Duodenal mucosa (tissue), 2 donors: ENCODE results near the gene PLK4.

ENCODE experiments used
- H3K27ac ChIP-seq: one replicate; pipeline ENCODE4 v1.7.0; 2013; ENCODE audit warnings: low read depth, low read length
- H3K27me3 ChIP-seq, 2 donors: one replicate each; pipeline ENCODE4 v1.7.0; 2013; ENCODE audit warnings: low read length in 2 of 2, control low read depth in 1 of 2; ENCODE audit not compliant: insufficient read depth in 2 of 2, control insufficient read depth in 1 of 2
- H3K36me3 ChIP-seq, 2 donors: one replicate each; pipeline ENCODE4 v1.7.0; 2013; ENCODE audit warnings: low read length in 2 of 2, control low read depth in 1 of 2; ENCODE audit not compliant: insufficient read depth in 2 of 2, control insufficient read depth in 1 of 2
- H3K4me1 ChIP-seq, 2 donors: one replicate each; pipeline ENCODE4 v1.7.0; 2013; ENCODE audit warnings: low read length in 2 of 2, control low read depth in 1 of 2; ENCODE audit not compliant: insufficient read depth in 2 of 2, control insufficient read depth in 1 of 2
- H3K4me3 ChIP-seq, 2 donors: one replicate each; pipeline ENCODE4 v1.7.0; 2013; ENCODE audit warnings: low read length in 2 of 2, low read depth in 1 of 2
- H3K9ac ChIP-seq, 2 donors: one replicate each; pipeline ENCODE4 v1.7.0; 2013; ENCODE audit warnings: low read length in 2 of 2, low read depth in 1 of 2
- H3K9me3 ChIP-seq, 2 donors: one replicate each; pipeline ENCODE4 v1.7.0; 2013; ENCODE audit warnings: low read length in 2 of 2, control low read depth in 1 of 2; ENCODE audit not compliant: control insufficient read depth in 1 of 2

The PLK4 gene

DNA sequence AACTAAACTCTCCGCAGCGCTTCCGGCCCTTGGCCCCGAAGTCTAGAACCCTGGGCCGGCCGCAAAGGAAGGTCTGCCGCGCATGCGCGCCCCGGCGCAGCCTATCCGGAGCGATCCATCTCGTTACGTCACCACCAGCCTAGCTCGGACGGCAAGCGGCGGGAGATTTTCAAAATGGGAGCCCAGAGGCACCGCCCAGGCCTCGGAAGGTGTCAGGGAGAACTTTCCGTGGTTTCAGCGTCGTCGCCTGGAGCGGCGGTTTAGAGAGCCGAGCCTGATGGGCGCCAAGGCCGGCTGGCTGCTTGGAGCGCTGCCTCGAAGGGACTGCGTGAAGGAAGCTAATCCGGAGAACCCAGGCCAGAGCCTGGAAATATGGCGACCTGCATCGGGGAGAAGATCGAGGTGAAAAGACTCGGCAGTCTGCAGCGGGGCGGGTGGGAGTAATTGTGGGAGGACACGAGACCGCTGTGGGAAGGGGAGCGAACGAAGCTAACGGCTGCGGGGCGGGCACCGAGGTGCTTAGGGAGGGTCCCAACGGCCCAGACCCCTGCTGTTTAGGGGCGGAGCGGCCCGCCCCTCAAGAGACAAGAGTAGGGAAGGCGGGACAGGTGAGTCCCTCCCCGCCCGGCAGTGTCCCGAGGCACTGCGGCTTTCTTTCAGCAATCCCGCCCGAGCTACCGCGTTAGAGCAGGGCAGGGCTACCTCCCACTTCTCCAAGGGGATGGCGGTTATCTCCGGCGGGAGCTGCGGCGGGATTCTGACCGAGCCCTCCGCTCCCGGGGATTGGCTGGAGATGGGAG lies at the start of gene PLK4:
Gene PLK4, plus strand, starts transcription at position 131 of the 800 bp plus-strand sequence. Its CDS starts 242 bp downstream, at position 373.
- Histone ChIP-seq H3K27me3 (no peaks in the 10 kb centered on the region), H3K27ac (peak within 1 kb of the TSS; percentile 61), H3K36me3 (peaks cover 0 to 3% of the 10 kb centered on the region in 2 donors), H3K4me1 (peaks cover 0 to 7% of the 10 kb centered on the region in 2 donors), H3K9me3 (no peaks in the 10 kb centered on the region), H3K9ac (peak within 1 kb of the TSS; percentile 75 to 76), H3K4me3 (peak within 1 kb of the TSS; percentile 82 to 83)

DNA sequence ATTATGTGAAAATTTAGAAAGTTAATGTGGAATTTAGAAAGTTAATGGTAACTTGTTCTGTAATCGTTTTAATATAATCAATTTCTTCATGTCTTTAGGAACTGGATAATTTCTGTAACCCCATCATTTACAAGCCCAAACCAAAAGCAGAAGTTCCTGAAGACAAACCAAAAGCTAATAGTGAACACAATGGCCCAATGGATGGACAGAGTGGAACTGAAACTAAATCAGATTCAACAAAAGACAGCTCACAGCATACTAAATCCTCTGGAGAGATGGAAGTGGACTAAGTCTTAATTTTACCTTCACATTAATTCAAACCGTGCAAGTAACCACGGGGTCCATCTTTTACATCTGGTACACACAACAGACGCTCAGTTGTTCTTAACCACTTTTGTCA lies 48.1 kb upstream of the PLK4 start:
- no peak overlapping the region for H3K9ac ChIP-seq
- H3K9me3 ChIP-seq, result no peaks in the 10 kb centered on the region
- H3K36me3 ChIP-seq, result no peaks in the 10 kb centered on the region
- H3K27me3 ChIP-seq, result no peaks in the 10 kb centered on the region
- no peaks in the 10 kb centered on the region for H3K4me1 ChIP-seq
- no peak overlapping the region for H3K4me3 ChIP-seq
- H3K27ac ChIP-seq, result no peak overlapping the region

DNA sequence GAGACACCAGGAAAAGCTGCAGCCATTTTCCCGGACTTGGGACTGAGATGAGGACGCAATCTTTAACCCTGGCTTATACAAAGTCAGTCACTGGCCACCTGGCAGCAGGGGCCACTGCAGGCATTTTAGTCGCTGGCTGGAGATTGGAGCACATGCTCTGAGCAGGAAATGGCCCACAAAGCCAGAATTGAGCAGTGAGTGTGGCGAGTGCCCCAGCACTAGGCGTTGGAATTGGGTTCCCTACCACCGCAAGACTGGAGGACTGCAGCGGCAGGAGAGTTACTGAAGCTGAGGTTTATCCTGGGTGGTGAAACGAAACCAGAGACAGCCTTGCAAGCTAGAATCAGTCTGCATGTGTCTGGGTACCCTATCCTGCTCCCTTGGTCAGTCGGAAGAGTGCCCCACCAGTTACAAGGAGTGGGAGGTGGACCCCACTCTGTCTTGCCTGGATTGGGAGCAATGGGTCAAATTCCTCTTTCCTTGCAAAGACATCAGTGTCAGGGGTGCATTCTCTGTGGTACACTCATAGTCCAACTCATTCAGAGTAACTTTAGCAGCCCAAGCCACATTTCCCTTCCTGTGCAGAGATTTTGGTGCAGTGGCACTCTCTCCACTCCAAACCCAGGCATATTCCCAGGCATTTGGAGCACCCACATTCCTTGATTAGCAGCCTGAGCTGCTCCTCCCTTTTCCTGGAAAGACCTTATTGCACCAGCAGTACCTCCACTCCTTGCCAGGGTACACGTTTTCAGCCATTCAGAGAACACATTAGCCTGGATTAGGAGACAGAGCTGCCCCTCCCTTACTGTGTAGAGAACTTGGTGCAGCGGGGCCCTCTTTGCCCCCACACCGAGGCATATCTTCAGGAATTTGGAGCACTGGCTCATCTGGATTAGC lies 36.7 kb upstream of the PLK4 start:
- Histone ChIP-seq H3K36me3 (peaks cover 0 to 4% of the 10 kb centered on the region in 2 donors), H3K27ac (no peak overlapping the region), H3K4me1 (no peaks in the 10 kb centered on the region), H3K27me3 (no peaks in the 10 kb centered on the region), H3K4me3 (no peak overlapping the region), H3K9ac (no peak overlapping the region), H3K9me3 (peaks cover 0 to 10% of the 10 kb centered on the region in 2 donors)

DNA sequence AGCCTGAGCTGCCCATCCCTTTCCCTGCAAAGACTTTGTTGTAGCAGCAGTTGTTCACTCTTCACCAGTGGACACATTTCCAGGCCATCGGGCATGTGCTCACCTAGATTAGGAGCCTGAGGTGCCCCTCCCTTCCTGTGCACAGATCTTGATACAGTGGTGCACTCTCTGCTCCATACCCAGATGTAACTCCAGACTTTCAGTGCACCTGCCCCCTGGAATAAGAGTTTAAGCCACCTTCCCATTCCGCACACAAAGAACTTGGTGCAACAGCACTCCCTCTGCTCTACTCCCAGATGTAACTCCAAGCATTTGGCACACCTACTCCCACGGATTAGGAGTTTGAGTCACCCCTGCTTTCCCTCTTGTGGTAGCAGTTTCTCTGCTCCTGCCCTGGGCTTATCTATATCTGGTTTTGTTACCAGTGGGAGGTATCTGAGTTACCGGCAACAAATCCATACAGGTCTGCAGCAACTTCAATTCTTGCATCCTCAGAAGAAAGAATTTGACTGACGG lies 36.0 kb upstream of the PLK4 start:
- no peak overlapping the region for H3K27ac ChIP-seq
- H3K4me1 ChIP-seq, result no peaks in the 10 kb centered on the region
- H3K4me3 ChIP-seq, result no peak overlapping the region
- no peak overlapping the region for H3K9ac ChIP-seq
- no peaks in the 10 kb centered on the region for H3K27me3 ChIP-seq
- peaks cover 3 to 13% of the 10 kb centered on the region in 2 donors for H3K9me3 ChIP-seq
- peaks cover 0 to 4% of the 10 kb centered on the region in 2 donors for H3K36me3 ChIP-seq

DNA sequence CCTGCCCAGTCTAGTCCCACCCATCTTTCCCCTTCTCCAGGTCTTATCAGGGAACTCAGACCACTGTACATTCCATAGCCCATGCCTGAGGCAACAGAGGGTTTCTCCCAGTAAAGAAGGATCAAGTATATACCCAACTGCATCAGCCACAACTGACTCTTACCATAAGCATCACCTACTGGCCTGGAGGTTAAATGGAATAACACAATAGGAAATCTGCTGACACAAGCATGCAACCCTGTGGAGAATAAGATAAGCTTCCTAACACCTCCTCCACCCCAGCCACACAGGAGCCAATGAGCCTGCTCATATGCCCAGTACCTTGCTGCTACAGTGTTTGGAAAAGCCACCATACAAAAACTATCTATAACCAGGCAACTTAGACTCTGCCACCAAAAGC lies 34.6 kb upstream of the PLK4 start:
- Histone ChIP-seq H3K4me3 (no peak overlapping the region), H3K4me1 (no peaks in the 10 kb centered on the region), H3K9me3 (peaks cover 13 to 26% of the 10 kb centered on the region in 2 donors), H3K27me3 (no peaks in the 10 kb centered on the region), H3K27ac (no peak overlapping the region), H3K9ac (no peak overlapping the region), H3K36me3 (peaks cover 0 to 4% of the 10 kb centered on the region in 2 donors)

DNA sequence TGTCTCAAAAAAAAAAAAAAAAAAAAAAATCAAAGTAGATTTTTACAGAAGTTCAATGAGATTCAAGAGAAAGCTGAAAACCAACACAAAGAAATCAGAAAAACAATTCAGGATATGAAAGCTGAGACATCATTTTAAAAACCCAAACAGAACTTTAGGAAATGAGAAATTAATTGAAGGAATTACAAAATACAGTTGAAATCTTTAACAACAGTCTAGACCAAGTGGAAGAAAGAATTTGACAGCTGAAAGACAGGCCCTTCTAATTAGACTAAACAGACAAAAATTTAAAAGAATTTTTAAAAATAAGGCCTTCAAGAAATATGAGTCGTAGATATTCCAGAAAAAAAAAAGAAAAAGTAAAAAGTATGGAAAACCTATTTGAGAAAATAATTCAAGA lies 33.9 kb upstream of the PLK4 start:
- H3K9me3 ChIP-seq, result peaks cover 13 to 29% of the 10 kb centered on the region in 2 donors
- no peak overlapping the region for H3K4me3 ChIP-seq
- no peaks in the 10 kb centered on the region for H3K27me3 ChIP-seq
- H3K27ac ChIP-seq, result no peak overlapping the region
- H3K4me1 ChIP-seq, result no peaks in the 10 kb centered on the region
- peaks cover 0 to 4% of the 10 kb centered on the region in 2 donors for H3K36me3 ChIP-seq
- no peak overlapping the region for H3K9ac ChIP-seq

DNA sequence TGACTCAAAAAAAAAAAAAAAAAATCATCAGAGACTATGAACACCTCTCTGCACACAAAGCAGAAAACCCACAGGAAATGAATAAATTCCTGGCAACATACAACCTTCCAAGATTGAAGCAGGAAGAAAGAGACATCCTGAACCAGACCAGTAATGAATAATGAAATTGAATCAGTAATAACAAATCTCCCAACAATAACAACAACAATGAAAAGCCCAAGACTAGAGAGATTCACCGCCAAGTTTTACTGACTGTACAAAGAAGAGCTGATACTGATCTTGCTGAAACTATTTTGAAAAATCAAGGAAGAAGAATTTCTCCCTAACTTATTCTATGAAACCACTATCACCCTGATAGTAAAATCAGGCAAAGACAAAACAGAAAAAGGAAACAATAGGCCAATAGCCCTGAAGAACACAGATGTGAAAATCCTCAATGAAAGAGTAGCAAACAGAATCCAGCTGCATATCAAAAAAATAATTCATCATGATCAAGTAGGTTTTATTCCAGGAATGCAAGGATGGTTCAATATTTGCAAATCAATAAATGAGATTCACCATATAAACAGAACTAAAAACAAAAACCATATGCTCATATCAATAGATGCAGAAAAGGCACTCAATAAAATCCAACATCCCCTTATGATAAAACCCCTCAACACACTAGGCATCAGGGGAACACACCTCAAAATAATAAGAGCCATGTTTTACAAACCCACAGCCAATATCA lies 31.0 kb upstream of the PLK4 start:
- no peak overlapping the region for H3K4me3 ChIP-seq
- no peaks in the 10 kb centered on the region for H3K4me1 ChIP-seq
- H3K9me3 ChIP-seq, result peaks cover 13 to 33% of the 10 kb centered on the region in 2 donors
- no peak overlapping the region for H3K27ac ChIP-seq
- H3K9ac ChIP-seq, result no peak overlapping the region
- peaks cover 0 to under 1% of the 10 kb centered on the region in 2 donors for H3K36me3 ChIP-seq
- H3K27me3 ChIP-seq, result no peaks in the 10 kb centered on the region

DNA sequence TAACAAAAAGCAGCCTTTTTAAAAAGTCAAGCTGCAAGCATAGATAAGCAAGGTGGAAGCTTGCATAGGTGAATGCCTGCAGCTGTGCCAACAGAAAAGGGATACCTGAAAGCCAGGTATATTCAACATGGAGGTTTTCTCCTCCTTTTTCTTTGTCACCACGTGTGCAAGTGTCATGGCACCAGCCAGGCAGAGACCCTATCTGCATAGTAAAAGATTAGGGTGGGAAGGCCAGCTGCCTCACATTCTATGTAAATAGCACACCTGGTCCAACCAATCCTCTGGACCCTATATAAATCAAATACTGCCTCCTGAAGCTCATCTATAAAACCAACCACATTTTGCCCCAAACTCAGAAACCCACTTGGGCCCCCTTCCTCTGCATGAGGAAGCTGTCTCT lies 28.0 kb upstream of the PLK4 start:
- Histone ChIP-seq H3K36me3 (no peaks in the 10 kb centered on the region), H3K27ac (no peak overlapping the region), H3K9me3 (peaks cover 13 to 26% of the 10 kb centered on the region in 2 donors), H3K4me1 (peaks cover 0 to 7% of the 10 kb centered on the region in 2 donors), H3K9ac (no peak overlapping the region), H3K27me3 (no peaks in the 10 kb centered on the region), H3K4me3 (no peak overlapping the region)

DNA sequence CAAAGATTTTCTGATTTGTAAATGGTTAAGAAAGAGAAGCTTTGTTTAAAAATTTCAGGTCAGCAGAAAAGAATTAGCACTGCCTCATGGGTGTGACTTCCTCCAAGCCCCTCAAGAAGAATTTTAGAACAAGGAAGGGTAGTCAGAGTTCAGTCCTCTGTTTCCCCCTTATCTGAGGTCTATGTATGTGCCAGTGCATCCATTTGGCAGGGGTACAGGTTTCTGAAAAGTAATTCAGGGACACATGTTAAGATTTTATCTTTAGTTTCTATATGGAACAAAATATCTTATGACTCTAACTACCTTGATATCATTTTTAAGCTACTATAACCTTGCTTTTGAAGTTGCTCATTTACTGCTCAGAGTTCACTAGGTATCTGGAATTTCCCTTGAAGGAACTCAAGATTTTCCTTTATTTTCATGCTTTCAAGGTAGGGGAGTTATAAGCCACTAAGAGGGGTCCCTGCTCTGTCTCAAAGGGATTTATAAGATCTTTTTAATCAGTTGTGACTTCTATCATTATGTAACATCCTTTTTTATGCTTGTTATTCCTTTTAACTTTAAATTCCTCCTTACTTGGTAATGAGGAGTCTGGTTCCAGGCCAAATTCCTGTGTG lies 24.4 kb upstream of the PLK4 start:
- no peak overlapping the region for H3K27ac ChIP-seq
- no peak overlapping the region for H3K4me3 ChIP-seq
- peaks cover 0 to 7% of the 10 kb centered on the region in 2 donors for H3K9me3 ChIP-seq
- H3K36me3 ChIP-seq, result no peaks in the 10 kb centered on the region
- no peak overlapping the region for H3K9ac ChIP-seq
- H3K27me3 ChIP-seq, result no peaks in the 10 kb centered on the region
- peaks cover 0 to 7% of the 10 kb centered on the region in 2 donors for H3K4me1 ChIP-seq
